HG03196 (cell line): ENCODE measurements around the gene GATAD2A.

Experiments used
- ATAC-seq: cut with Tn5 transposase; IDR thresholded peaks from one replicate; pipeline ENCODE4 v1.9.1; 2021; ENCODE audit not compliant: unreplicated experiment

Gene GATAD2A

DNA sequence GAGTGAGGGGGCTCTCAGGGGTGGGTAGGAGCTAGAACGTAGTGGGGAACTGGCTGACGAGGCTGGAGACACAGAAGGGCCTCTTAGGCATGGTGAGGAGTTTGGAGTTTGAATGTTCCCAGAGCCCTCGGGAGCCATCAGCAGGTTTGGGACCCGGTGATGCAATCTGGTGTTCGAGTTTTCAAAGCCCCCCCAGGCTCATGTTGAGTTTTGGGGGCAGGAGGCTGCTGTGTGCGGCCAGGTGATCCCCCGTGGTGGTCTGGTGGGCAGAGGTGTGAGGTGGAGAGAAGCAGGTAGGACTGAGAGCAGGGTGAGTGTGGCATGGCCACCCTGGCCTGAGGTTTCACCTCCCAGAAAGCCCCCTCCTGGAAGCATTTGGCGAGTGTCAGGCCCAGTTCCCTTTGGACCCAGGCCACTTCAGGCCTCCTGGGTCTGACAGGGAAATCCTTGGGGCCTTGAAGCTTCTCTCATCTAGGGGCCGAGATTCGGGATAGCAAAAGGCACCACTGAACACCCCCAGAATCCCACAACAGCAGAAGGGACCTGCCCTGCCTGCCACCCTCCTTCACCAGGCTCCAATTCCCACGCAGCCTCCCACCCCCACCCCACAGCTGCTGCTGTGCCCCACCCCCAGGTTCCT lies 124.4 kb downstream of the GATAD2A start:
- no peak for ATAC-seq

DNA sequence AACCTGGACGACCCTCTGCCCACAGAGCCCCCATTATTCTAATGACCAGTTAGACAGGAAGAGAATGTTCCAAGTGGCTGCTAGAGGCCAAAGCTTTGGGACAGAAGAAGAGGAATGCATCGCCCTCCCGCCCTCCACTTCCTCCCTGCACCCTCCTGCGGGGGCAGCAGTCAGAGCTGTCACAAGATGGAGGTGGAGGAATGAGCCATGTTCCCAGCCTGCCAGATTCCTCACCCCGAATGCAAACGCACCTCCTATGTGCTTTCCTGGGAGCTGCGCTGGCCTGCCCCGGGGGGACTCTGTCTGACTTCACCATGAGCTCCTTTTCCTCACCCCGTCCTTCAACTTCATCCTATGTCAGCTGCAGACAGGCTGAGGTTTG lies 124.9 kb downstream of the GATAD2A start:
- ATAC-seq, result no peak

DNA sequence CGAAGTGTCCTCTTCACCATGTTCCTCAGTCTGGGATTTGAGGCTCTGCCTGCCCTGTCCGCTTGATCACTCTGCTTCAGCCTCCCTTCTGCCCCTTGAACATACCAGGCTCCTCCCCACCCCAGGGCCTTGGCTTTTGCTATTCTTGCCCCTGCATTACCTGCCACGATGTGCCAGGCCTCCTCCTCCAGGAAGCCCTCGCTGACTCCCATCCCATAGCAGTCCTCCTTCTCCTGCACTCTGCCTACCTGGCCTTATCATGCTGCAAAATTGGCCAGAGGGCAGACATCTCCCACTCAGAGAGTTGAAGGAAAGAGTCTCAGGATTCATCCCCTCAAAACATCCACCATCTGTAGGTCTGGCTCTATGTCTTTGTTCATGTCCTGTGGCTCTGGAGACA lies 125.4 kb downstream of the GATAD2A start:
- no peak for ATAC-seq

DNA sequence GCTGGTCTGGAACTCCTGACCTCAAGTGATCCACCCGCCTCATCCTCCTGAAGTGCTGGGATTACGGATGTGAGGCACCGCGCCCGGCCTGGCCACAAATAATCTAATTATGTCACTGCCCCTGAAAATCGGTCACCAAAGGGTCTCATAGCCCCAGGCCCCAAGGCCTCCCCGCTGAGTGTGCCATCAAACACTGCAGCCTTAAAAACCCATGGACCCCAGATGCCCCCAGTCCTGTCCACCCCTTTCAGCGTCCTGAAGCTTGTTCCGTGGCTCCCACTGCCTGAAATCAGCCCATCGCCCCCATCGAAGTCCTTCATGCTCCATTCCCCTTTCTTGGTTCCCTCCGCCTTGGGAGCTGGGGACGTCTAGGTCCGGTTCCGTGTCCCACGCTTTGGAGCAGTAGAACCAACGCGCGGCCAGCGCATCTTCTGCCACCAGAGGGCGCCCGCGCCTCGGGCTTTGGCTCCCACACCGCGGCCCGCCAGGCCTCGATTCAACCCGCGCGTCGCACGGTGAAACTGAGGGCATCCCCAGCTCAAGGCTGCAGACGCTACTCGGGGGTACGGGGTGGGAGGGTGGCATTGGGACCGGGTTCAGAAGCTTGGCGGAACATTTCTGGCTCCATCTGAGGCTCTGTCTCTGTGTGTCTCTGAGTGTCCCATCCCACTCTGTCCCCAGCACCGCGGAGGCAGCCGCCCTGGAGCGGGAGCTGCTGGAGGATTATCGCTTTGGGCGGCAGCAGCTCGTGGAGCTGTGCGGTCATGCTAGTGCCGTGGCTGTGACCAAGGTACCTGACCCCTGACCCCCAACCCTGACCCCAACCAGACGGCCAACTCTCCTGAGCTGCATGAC lies 126.7 kb downstream of the GATAD2A start:
- no peak for ATAC-seq

DNA sequence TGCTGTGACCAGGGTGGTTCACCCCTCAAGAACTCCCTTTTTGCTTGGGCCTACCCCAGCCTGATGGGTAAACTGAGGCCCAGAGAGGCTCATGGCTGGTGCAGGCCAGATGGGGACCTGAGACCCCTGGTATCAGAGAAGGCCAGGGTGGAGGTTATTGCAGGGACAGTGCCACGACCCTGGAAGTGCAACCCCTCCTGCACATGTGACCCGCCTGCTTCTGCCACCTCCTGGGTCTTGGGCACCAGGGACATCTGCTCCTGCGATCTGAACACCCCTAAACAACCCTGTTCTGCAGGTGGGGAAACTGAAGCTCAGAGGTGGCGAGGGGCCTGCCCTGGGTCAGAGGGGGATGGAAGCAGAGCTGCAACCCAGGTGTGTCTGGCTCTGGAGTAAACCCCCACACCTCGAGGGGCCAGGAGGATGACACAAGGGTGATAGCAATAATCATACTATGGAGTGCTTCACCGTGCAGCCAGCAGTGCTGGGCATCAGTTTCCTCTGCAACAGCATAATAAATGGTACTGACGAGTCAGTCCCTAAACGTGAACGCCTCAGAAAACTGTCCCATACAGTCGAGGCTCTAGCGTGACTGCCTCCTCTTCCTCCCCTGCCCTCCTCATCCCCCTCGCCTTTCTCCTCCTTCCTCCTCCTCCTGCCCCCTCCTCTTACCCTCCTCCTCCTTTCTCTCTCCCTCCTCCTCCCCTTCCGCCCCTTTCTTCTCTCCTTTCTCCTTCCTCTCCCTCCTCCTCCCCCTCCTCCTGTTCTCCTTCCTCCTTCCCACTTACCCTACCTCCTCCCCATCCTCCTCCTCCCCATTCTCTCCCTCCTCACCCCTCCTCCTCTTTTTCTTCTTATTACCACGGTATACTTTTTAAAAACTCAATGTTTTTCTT lies 127.6 kb downstream of the GATAD2A start:
- no peak for ATAC-seq

DNA sequence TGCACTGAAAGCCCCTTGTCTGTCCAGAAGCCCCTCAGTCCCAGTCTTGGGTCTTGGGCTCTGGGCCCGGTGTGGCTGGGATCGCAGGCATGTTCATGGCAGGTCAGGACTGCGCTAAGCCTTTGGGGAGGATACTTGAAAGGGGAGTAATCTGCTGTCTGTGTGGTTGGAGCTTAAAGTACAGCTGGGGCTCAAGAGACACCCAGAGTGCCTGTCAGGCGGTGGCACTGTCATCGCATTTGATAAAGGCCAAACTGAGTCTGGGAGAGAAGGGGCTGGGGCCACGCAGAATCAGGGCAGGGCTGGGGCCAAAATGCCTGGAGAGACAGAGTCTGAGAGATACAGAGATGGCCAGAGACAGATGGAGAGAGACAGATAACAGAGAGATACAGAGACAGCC lies 128.4 kb downstream of the GATAD2A start:
- ATAC-seq, result no peak

DNA sequence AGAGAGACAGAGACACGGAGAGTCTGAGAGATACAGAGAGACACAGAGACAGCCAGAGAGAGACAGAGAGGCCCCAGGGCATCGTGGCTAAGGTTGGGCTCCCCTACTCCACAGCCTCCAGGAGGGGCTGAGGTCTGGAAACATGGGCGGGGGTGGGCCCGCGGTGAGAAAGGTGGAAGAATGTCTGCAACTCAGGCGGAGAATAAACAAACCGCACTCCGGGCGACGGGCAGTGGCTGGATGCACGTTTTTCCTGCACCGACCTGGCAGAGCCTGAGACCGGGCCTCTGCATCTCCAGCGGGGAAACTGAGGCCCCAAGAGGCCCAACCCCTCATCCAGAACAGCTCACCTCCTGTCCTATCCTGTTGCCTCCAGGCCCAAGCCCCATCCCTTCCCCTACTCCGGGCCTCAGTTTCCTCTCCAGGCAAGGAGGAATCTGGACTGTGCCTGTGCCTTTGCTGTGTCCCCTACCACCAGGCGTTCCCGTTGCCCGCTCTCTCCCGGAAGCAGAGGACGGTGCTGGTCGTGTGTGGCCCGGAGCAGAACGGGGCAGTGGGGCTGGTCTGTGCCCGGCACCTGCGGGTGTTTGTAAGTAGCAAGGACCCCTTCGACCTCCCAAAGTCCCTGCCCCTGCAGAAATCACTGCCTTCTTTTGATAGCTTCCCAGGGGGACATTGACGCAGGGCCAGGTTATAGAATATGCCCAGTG lies 129.2 kb downstream of the GATAD2A start:
- no peak for ATAC-seq

DNA sequence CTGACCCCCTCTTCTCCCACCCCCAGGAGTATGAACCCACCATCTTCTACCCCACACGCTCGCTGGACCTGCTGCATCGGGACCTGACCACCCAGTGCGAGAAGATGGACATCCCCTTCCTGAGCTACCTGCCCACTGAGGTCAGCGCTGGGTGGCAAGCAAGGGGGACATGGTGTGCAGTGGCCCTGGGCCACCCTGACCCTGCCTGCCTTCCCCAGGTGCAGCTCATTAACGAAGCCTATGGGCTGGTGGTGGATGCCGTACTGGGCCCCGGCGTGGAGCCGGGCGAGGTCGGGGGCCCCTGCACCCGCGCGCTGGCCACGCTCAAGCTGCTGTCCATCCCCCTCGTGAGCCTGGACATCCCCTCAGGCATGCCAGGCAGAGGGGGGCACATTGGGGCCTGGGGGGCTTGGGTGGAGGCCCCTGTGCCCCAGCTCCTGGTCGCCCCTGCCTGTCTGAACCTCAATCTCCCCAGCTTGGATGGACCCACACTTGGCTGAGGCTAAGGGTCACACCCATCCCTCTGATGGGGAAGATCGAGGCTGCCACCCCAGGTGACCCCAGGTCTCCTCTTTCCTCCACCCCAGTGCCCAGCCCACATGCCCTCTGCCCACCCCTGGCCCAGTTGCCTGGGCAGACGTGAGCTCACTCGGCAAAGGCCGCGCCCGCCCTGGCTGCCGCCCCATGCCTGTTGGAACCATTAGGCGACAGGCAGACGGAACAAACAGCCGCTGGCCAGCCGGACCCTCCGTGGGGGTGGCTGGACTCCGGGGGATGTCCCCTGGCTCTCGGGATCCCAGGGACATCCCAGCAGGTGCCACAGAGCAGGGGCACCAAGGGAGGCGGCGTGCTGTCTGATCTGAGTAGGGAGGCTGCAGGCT lies 130.1 kb downstream of the GATAD2A start:
- no peak for ATAC-seq

DNA sequence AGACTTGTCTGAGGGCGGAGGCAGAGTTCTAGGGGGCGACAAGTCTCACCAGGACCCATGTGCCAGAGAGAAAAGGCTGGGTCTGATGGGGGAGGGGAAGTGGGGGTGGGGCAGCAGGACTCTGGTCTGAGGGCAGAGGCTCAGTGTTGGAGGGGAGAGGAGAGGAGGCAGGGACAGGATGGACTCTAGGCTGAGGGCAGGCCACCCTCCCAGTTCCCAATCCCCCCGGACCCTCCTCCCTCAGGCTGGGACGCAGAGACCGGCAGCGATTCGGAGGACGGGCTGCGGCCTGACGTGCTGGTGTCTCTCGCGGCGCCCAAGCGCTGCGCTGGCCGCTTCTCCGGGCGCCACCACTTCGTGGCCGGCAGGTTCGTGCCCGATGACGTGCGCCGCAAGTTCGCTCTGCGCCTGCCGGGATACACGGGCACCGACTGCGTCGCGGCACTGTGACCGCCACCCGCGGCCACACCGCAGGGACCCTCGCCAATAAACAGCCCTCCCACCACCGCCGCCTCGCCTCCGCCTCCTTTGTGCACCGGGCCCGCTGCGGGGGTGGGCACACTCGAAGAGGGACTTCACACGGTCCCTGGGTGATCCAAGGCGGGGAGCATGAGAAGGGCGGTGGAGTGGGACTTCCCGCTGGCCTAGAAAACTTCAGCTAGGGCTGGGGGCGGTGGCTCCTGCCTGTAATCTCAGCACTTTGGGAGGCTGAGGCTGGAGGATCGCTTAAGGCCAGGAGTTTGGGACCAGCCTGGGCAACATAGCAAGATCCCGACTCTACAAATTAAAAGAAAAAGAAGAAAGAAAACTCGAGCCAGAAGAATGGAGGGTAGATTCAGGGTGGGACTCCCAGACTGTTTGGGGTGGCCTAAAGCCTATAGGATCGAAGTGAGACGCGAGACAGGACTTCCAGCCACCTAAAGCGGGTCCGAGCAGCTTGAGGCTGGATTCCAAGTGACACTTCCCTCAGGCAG lies 131.9 kb downstream of the GATAD2A start:
- no peak for ATAC-seq

DNA sequence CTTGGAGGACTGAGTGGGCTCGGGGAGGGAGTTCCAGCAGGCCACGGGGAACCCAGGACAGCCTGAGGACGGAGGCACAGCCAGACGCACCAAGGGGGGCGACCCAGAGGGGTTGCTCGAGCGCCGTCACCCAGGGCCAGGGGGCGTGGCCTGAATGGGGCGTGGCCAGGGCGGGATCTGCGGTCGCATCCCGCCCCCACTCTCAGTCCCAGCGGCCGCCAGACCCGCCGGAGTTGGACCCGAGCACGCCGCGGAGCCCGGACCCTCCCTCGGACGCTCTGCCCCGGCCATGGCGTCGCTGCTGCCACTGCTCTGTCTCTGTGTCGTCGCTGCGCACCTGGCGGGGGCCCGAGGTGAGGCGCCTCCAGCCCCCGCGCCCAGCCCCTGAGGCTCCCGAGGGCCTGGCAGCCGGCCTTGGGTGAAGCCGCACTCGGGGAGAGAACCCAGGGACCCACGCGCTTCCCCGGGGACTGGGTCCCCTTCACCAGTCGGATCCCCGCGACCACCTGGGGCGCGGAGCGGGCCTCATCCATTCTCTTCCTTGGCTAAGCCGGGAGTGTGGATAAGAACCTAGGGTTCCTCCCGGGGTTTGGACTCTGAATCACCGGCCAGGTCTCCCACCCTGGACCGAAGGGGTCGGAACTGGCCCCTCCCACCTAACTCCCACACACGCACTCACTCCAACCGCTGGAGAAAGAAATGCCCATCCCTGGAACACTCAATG lies 132.7 kb downstream of the GATAD2A start, which contains the start of gene CILP2:
Gene CILP2 (plus strand): TSS at position 205 of the 724 bp plus-strand sequence. CDS start 85 bp downstream, at position 290.
- no peak for ATAC-seq

DNA sequence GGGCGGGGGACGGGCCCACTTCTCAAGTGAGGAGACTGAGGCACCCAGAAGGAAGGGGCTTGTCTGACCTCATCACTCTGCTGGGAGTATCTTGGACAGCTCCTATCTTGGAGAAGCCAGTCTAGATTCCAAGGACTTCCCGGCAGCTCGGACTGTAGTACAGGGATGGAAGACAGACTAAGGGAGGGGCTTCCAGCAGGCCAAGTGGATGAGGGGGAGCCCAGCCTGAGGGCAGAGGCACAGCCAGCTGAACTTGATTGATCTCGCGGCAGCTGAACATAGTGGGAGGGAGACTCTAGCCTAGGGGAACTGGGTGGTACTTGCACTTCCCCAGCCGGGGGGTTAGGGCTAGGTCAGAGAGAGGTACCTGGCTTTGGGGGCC lies 133.3 kb downstream of the GATAD2A start:
- no peak for ATAC-seq

DNA sequence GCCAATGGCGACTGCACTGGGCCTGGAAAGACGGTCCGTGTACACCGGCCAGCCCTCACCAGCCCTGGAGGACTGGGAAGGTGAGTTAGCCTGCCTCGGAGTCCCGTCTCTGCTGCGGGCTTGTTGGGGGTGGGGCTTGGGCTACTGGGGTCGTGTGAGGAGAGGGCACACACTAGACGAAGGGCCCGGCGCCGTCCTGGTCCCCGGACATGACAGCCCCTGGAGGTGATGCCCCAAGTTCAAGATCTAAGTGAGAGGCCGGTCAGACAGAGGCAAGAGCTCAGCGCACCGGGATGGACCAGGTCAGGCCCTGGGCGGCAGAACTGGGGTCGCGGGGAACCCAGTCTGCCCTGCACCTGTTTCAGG lies 134.2 kb downstream of the GATAD2A start:
- no peak for ATAC-seq

DNA sequence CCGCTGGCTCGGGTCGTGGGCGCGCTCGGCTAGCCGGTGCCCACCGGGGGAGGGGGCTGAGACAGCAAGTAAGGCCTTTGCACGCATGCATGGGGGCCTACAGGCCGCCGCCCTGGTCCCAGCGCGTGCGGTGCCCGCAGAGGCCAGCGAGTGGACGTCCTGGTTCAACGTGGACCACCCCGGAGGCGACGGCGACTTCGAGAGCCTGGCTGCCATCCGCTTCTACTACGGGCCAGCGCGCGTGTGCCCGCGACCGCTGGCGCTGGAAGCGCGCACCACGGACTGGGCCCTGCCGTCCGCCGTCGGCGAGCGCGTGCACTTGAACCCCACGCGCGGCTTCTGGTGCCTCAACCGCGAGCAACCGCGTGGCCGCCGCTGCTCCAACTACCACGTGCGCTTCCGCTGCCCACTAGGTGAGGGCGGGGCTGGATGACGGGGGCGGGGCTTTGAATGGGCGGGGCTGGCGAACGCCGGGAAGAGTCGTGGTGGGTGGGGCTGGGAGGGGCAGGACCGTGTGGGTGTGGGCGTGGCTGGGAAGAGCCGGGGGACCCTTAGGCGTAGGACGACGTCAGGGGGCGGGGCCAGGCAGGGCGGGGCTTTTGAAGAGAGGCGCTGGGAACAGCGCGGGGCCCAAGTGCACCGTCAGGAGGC lies 134.7 kb downstream of the GATAD2A start:
- ATAC-seq, result no peak

DNA sequence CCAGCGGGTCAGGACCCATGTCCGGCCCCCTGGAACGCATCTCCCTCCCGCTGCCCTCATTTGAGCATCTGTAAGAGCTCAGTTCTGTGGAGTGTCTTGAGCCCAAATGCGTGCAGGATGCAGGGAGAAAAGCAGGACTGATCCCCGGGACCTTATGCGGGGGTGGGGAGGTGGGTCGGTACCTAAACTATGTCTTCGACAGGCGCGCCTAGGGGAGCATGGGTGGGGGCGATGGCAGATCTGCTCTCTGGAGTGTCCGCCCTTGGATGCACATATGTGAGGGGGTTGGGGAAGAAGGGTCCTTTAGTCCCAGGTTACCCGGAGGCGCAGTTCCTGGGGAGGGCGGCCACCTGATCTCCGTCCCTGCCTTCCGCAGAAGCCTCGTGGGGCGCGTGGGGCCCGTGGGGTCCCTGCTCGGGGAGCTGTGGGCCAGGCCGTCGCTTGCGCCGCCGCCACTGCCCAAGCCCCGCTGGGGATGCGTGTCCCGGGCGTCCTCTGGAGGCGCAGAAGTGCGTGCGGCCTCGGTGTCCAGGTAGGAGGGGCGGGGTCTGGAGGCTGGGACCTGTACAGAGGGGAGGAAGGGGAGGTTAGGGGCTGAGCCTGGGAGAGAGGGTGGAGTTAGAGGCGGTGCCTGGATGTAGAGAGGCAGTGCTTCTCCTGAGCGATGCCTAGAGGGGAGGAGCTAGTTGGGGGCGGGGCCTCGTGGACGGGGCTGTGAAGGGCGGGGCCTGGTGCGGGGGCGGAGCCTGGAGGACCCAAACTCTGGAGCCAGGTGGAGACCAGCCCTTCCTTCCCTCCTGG lies 135.4 kb downstream of the GATAD2A start:
- no peak for ATAC-seq

DNA sequence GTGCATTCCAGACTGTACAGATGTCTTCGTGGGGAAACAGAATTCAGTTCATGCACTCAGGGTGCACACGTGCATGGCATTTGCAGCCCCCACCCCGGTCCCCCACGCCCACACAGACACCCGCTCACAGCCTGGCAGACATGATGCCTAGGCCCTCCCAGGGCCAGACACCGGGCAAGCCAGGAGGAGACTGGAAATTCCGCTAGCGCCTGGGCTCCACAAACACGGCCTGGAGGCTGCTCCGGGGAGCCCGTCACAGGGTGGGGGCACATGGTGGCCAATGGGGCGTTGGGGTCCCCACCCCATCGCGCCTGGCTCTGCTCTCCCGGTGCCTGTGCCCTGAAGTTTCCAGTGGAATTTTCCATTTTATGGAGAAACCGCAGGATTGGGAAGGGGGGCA lies 136.1 kb downstream of the GATAD2A start:
- ATAC-seq, result no peak

DNA sequence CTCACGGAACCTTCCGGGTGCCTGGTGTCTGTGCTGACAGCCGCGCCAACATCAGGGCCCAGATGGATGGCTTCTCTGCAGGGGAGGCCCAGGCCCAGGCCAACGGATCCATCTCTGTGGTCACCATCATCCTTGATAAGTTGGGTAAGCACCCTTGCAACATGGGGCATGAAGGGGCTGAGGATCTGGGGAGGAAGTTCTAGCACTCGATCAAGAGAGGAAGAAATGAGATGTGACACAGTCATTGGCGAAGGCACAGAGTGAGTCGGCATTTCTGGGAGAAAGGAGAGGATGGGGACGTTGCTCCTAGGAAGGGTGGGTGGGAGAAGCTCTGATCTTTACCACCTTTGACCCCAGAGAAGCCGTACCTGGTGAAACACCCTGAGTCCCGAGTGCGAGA lies 137.0 kb downstream of the GATAD2A start:
- ATAC-seq, result no peak

DNA sequence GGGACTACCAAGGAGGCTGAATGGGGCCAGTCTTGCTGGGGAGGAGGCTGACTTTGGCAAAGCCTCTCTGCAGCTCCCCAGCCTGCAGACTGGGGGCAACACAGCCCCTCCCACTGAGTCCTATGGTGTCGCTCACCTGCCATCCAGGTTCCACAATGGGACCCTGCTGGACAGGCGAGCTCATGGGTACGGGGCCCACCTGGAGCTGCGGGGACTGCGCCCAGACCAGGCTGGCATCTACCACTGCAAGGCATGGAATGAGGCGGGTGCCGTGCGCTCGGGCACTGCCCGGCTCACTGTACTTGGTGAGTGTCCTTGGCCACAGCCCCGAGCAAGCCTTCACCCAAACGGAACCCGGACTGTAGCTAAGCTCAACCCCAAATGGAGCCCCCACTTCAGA lies 137.6 kb downstream of the GATAD2A start:
- no peak for ATAC-seq
